GM19438 (cell line): ENCODE results near the gene PLCB1.

Experiments
- ATAC-seq: cut with Tn5 transposase; IDR thresholded peaks from one replicate; pipeline ENCODE4 v1.9.1; 2021; ENCODE audit warnings: low read depth; ENCODE audit not compliant: unreplicated experiment

The PLCB1 gene

DNA sequence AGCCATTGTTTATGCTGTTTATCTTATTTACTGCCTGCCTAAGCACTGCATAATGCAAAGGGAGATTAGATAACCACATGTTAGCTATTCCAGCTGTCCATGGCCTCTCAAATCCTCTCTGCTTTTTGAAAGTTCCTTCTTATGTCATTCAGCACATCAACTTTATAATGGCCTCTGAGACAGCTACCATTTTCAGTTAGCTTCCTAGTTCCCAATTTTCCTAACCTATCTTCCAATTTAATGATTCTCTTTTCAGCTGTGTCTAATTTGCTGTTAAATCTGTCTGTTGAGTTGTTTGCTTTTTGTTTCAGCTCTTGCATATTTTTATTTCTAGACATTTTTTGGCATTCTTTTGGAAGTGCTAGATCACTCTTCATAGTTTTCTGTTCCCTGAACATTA, 763.4 kb downstream of the PLCB1 start:
- ATAC-seq, result no peak

DNA sequence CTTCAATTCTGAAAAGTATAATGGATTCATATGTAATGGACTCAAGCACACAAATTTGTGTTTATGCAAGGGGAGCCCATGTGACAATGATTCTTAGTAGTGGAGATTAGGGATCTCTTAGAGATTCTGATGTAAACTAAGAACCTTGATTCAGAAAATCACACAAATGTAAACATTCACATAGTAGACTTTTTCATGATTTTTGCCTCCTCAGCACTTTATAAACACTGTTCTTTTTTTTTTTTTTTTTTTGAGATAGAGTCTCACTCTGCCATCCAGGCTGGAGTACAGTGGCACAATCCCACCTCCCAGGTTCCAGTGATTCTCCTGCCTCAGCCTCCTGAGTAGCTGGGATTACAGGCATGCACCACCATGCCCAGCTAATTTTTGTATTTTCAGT, 766.8 kb downstream of the PLCB1 start:
- ATAC-seq, result no peak

DNA sequence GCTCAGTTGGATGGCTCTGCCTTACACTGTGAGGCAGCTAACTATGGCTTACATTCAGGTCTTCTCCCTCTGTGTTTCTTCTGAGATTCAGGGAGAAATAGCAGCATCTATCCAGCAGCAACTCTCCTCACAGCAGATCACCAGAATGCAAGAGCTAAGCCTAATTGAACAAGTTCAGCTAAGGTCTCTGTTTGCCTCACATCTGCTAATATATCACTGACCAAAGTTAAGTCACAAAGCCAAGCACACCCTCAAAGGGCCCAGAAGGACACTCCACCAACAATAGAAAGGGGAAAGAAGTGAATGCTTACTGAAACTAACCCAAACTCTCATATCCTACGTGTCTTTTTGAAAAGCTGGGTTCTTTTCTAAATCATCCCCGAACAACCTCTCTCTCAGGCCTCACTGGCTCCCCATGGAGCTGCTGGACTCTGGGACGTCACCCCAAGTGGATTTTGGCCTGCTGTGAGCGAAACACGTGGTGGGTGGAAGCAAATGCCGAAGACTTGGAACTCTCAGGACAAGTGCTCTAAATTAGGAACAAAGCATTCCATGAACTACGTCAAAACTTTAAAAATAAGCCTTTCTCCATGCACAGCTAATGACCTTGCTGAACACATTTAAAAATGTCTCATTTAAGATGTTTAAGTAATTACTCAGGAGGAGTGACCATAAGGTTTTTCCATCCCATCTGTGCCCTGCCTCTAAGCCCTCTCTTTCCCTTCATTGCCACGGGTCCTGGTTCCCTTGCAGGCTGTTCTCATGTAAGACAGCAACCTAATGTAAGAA, 769.4 kb downstream of the PLCB1 start:
- no peak for ATAC-seq

DNA sequence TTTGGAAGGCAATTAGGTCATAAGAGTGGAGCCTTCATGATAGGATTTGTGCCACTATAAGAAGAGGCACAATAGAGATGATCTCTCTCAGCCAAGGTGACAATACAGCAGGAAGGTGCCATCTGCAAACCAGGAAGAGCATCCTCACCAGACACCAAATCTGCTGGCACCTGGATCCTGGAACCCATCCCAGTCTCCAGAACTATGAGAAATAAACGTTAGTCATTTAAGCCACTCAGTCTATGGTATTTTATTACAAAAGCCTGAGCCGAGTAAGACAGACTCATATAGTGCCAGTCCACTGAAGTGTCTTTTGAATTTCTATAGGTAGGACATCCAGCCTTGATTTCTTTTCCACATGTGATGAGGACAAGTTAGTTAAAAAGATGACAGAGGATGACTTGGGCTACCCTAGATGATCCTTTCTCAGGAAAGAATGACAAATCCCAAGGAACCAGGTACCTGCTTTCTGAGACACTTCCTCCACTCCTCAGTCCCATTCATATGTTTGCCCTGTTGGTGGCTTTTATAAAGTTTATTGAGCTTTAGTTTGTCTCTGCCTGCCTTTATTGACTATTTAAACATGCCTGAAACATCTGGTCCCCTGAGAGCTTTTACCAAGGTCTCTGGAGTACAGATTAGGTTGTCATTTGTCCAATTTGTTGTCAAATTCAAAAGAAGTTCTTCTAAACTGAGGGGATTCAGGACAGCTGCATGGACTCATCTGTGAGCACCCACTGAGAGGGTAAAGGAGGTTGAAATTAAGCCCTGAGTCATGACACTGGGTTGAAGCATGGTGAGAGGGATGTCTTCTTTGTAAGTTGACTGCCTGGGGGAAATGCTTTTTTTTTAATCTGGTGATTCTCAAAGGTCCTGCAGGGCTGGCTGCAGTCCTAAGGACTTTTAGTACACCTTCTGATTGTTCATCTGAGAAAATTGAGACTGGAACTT, 771.9 kb downstream of the PLCB1 start:
- no peak for ATAC-seq

DNA sequence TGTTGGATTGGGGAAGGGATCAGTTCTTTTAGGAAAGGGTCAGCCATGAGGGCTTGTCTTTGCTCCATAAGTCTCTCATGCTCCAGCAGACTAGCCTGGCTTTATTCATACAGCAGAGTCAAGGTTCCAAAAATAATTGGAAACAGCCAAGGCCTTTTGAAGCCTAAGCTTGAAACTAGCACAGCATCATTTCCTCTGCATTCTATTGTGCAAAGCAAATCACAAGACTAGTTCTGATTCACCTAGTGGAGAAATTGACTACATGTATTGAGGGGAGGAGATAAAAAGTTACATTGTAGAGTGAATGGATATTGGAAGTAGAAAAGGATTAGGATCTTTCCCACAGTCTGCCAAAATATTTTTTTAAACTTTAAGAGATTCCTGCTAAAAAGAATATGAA, 777.5 kb downstream of the PLCB1 start:
- no peak for ATAC-seq

DNA sequence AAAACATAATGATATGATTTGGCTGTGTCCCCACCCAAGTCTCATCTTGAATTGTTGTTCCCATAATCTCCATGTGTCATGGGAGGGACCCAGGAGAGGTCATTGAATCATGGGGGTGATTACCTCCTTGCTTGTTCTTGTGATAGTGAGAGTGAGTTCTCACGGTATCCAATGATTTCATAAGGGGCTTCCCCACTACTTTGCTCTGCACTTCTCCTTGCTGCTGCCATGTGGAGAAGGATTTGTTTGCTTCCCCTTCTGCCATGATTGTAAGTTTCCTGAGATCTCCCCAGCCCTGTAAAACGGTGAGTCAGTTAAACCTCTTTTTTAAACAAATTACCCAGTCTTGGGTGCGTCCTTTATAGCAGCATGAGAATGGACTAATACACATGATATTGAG, 780.0 kb downstream of the PLCB1 start:
- ATAC-seq, result no peak

DNA sequence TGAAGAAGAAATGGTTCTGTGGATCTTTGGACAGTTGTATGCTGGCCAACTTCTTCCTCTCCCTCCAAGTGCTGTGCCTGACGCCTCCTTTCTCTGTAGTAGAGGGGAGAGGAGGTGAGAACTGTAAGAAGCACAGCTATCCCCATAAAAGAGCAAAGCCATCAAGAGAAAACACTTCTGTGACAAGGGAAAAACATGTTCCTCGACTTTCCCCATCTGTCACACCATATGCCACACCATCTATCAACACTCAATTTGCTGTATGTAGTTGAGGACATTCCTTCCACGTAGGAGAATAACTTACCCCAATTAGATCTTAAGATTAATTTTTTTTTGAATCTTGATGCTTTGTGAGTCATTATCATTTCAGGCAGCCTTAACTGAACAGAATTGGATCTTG, 780.7 kb downstream of the PLCB1 start:
- no peak for ATAC-seq

DNA sequence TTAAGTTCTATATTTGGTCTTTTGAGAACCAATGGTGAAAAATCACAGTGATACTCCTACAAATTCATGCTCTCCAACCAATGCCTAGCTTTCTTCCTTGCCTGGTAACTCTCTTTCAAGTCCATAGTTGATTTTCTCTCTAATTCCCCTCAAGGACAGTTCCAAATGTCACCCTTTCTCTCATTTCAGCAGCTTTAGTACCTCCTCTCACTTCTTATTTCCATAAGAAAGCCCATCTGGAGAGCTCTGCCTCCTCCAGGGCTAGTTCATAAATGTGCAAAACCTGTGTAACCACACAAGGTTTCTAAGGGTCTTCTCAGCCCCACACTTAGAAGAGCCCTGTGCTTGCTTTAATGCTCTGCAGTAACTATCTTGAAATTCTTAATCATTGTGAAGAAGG, 781.4 kb downstream of the PLCB1 start:
- ATAC-seq, result no peak

DNA sequence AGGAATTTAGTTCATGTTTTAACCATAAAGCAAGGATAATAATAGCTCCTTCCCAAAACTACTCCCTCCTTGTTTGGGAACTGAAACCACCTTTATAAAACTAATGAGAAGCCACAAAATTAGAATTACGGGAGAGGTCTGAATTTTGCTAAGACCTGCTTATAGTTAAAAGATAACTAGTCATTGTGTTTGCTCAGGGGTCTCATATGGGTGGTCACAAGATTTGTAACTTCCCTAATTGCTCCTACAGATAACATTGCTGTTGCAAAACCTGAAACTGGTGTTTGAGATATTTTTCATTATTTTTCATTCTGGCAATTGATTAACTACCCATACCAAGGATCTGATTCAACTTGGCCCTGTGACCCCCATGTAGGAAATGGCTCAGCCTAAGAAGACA, 782.4 kb downstream of the PLCB1 start:
- no peak for ATAC-seq

DNA sequence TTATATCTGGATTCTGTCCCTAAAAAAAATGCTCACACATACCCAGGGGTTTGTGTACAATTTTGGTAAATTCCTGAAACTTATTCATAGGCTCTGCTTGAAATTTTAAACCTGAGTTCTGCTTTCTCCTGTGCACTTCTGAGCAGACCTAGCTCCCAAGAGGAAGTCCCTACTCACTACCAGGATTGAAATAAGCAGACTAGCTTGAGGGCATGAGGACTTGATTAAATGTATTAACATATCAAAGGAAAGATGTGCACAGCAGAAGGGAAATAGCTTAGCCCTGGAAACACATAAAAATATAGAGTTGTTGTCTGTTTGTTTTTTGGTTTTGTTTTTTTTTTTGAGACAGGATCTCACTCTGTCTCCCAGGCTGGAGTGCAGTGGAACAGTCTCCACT, 785.0 kb downstream of the PLCB1 start:
- no peak for ATAC-seq

DNA sequence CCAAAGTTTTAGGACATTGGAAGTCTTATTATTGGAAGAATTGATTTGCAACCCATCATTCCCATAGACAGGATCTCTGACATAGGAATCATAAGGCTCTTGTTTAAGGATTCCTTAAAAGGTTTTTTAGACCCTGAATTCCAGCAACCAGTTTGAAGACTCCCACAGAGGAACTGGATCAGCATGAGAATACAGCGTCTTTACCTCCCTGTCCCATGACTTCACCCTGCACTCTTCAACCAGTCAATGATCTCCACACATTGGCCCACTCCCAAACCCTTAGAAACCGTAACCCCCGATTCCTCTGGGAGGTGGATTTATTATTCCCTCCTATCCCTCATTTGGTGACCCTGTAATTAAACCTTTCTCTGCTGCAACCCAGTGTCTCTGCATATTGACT, 786.1 kb downstream of the PLCB1 start:
- no peak for ATAC-seq

DNA sequence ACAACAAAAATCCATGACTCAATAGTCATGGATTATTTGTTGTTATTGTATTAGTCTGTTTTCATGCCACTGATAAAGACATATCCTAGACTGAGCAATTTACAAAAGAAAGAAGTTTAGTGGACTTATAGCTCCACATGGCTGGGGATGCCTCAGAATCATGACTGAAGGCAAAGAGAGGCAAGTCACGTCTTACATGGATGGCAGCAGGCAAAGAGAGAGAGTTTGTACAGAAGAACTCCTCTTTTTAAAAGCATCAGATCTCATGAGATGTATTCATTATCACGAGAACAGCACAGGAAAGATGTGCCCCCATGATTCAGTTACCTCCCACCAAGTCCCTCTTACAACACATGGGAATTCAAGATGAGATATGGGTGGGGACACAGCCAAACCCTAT, 792.5 kb downstream of the PLCB1 start:
- no peak for ATAC-seq

DNA sequence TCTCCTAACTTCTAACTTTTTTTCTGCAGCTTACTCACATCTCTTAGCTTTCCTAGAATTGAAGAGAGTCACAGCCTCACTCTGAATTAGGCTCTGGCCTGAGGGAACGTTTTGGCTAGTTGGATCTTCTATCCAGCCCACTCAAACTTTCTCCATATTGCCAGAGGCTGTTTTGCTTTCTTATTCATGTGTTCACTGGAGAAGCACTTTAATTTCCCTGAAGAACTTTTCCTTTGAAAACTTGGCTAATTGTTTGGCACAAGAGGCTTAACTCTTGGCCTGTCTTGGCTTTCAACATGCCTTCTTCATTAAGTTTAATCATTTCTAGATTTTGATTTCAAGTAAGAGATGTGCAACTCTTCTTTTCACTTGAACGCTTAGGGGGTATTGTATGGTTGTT, 798.7 kb downstream of the PLCB1 start:
- no peak for ATAC-seq

DNA sequence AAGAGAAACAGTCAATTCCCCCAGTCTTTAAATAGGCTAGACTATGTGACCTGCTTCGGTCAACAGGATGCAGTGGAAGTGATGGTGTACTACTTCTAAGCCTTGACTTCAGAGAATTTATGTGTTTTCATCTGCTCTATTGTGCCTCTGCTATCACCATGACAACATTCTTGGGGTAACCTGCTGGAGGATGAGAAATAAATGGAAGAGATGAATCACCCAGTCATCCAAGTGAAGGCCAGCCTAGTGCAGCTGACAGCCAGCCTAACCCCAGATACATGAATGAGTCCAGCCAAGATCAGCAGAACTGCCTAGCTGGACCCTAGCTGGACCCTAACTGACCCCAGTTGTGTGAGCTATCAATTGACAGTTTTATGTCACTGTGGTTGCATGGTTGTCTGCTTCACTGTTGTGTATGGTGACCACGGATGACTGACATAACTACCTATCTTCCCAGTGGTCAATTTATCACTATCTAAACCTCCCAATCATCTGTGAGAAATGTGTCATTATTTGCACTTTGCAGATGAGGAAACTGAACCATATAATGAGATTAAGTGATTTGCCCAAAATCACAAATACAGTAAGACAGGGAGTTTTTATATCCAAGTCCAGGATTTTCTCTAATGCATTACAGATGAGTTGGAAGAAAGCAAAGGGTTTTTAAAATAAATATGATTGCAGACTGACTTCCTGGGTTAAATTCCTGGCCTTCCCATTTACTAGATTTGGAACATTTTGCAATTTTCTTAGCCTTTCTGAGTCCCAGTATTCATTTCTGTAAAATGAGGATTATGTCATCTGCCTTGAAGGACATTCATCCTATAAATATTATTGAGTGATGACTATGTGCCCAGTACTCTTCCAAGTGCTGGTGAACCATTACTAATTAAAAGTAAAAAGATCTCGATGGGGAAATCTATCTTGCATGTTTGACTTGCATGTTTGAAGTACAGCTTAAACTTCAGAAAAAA, 800.4 kb downstream of the PLCB1 start:
- no peak for ATAC-seq

DNA sequence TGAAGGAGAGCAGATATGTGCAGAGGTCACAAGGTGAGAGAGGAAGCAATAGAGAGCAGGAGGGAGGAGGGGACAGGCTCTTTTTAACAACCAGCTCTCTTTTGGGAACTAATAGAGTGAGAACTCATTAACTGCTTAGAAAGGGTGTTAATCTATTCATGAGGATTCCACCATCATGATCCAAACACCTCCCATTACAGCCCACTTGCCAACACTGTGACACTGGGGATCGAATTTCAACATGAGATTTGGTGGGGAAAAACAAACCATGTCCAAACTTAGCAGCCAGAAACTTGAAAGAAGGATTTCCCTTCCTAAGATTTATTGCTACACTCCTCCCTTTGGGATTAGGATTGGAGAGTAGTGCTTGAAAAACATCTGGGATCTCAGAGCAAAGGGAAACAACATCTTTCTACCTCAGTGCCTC, 801.3 kb downstream of the PLCB1 start:
- ATAC-seq, result no peak

DNA sequence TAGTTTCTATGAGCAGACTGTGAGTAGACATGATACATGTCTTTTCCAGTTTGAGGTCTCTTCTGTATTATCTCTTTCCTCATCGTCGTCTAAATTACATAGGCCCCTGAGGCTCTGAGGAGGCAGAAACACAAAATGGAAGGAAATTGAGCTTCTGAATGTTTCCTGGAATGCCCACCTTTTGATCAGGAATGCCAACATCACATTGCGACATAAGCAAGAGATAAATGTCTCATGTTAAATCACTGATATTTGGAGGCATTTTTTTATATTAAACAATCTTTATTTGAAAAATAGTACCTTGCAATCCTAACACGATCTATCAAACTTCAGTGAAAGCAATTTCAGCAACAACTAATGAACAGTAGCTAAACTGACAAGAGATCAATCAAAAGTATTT, 802.3 kb downstream of the PLCB1 start:
- ATAC-seq, result no peak
